ENCODE data around the gene AVPR1B.
A peak's percentile ranks its signal among the peaks of the same experiment; 100 is the strongest.

Gene AVPR1B

GRCh38 chr1:206108635-206109034, 8.6 kb downstream of the AVPR1B start:
- no peak for TF ChIP-seq CTCF (IDR thresholded peaks at IDR 0.05; ENCODE audit: insufficient read depth, low read depth, low read length, missing control alignments)
- no peak for DNase-seq (ENCODE audit: low read depth)
- H3K4me3 ChIP-seq (ENCODE audit: low read depth, low read length), result no peak overlapping the region

- DNase-seq (ENCODE audit: low read depth), result no peak
- H3K4me3 ChIP-seq (ENCODE audit: low read depth, low read length), result no peak overlapping the region
- TF ChIP-seq CTCF (IDR thresholded peaks at IDR 0.05; ENCODE audit: insufficient read depth, low read depth, low read length, missing control alignments), result no peak
These were observed 10.0 kb downstream of the AVPR1B start for GRCh38 chr1:206107168-206107544.

- no peak overlapping the region for H3K4me3 ChIP-seq (ENCODE audit: low read depth, low read length)
- TF ChIP-seq CTCF (IDR thresholded peaks at IDR 0.05; ENCODE audit: insufficient read depth, low read depth, low read length, missing control alignments), result peak; percentile 88
- peak; percentile 86 for DNase-seq (ENCODE audit: low read depth)
These were observed 10.6 kb downstream of the AVPR1B start for GRCh38 chr1:206106328-206107167.

GRCh38 chr1:206105464-206105995, 11.7 kb downstream of the AVPR1B start:
- no peak for DNase-seq (ENCODE audit: low read depth)
- TF ChIP-seq CTCF (IDR thresholded peaks at IDR 0.05; ENCODE audit: insufficient read depth, low read depth, low read length, missing control alignments), result no peak
- H3K4me3 ChIP-seq (ENCODE audit: low read depth, low read length), result no peak overlapping the region

GRCh38 chr1:206103979-206104378, 13.2 kb downstream of the AVPR1B start:
- no peak for DNase-seq (ENCODE audit: low read depth)

GRCh38 chr1:206102292-206102936, 14.8 kb downstream of the AVPR1B start:
- DNase-seq (ENCODE audit: low read depth), result no peak
- no peak overlapping the region for H3K4me3 ChIP-seq (ENCODE audit: low read depth, low read length)
- no peak for TF ChIP-seq CTCF (IDR thresholded peaks at IDR 0.05; ENCODE audit: insufficient read depth, low read depth, low read length, missing control alignments)

More at GRCh38 chr1:206103979-206104378, 13.2 kb downstream of the AVPR1B start:
- TF ChIP-seq CTCF (IDR thresholded peaks at IDR 0.05; ENCODE audit: insufficient read depth, low read depth, low read length, missing control alignments), result no peak
- H3K4me3 ChIP-seq (ENCODE audit: low read depth, low read length), result no peak overlapping the region

All from GM12865 (cell line).